NCI-H526 (cell line): ENCODE data around the gene MCCC1.
A peak's percentile ranks its signal among the peaks of the same experiment; 100 is the strongest.
"Not testable (repeated sequence)": the region's sequence is repeated elsewhere in the genome, so short reads cannot be mapped to it uniquely, and the experiment has no call there.

Experiments used
- DNase-seq, 2 experiments: peaks; one replicate each; lab custom pipeline; 2025; lab: John Stamatoyannopoulos, UW

Gene MCCC1

DNA sequence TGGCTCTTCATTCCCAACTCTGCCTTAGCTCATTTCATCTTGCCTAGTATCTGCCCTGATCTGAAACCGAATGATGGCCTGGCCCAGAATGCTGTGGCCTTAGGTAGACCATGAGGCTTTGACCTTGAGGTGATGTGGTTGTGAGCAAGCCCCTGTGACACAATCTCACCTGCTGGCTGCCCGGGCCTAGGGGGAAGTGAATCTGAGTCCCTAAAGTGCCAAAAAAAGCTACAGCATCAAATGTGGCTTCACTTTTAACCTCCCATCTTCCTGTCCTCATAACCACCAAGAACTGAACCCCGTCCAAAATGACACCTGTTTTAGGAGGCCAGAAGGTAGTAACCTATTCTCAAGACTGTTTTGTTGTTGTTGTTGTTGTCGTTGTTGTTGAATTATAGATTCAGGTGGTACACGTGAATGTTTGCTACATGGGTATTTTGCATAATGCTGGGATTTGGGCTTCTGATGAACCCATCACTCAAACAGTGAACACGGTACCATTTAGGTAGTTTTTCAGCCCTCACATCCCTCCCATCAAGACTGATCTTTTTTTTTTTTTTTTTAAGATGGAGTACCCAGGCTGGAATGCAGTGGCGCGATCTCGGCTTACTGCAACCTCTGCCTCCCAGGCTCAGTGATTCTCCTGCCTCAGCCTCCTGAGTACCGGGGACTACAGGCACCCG lies 54.6 kb downstream of the MCCC1 start:
- DNase-seq, result no peak

DNA sequence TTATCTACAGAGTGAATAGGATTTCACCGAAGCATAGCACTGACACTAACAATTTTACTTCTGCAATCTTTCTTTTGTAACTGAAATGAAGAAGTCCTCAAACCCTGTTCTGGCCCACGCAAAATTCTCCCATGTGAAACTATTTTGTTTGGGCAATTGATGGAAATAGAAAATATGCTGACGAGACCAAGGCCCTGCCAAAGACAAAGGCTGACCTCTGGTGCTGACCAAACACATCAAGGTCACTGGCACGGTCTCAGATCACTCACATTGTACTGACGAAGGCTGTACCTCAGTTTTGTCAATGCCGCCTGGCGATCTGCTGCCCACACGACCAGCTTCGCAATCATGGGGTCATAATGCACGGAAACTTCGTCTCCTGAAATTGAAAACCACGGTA lies 60.5 kb downstream of the MCCC1 start:
- DNase-seq, result no peak

DNA sequence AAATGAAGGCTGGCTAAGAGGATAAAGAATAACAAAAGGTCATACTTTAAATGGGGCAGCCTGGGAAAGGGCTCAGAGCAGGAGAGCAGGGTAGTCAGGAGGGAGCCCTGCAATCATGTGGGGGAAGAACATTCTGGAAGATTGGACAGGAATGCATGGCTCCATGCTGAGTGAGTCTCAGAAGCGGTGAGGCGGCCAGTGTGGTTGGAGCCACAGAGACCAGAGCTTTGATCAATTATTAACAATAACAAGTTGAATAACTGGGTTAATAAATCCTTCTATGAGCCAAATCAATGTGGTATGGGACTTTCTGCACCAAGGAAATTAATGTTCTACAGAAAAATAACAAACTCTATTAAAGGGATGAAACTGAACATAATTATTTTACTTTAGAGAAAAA lies 61.1 kb downstream of the MCCC1 start:
- DNase-seq, result no peak

DNA sequence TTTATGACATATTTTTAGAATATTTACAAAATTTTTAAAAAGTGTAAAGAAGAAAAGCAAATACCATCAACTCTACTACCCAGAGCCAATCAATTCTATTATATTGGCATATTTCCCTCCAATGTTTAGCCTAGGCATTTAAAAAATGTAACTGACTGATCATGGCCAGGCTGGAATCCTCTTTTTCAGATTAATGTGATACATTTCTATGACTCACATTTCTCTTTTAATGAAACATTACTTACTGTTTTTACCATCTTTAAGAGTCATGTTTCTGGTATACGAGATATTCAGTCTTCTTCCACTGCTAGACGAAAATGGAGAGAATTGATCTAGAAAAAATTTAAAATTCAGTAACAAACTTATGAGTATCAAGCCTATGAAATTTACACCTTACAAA lies 65.5 kb downstream of the MCCC1 start:
- DNase-seq, result no peak

DNA sequence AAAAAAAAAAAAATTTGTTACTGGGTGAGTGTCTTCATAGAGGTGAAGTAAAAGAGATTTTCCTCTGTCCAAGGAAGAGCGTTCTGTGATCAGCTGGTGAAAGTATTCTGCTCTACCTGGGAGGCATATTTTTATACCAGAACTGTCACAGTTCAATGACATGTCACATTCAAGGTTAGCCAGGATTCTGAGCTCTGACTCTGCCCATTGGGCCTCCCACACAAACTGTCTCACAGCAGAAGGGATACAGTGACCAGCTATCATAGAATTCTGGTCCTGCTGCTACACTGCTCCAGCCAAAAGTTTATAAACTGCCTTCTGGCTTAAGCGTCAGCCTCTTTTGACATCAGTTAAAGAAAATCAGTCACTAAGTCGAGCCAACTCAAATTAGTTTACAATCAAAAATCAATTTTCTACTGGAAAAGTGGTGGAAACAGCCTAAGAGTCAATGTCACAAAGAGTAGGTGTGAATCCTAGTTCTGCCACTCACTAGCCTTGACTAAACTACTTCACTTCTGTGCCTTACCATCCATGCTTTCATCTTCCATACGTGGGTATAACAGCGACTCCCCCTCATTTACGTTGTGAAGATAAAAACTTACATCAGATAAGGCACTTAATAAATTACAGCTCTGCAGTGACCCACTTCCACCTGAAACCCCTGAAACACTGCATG lies 66.3 kb downstream of the MCCC1 start:
- no peak for DNase-seq

DNA sequence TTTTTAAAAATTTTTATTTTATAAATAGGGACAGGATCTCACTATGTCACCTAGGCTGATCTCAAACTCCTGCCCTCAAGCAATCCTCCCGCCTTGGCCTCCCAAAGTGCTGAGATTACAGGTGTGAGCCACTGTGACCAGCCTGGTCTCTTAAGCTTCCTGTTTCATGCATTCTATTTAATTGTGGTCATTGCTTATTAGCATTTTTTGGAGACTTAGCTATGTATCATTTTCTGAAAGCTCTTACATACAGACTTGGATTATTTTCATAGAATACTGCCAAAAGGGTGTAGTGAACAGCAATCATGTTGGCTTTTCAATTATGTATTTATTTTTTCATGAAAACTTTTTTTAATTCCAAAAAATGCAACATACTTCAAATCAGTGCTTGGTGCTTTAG lies 67.5 kb downstream of the MCCC1 start:
- no peak for DNase-seq

DNA sequence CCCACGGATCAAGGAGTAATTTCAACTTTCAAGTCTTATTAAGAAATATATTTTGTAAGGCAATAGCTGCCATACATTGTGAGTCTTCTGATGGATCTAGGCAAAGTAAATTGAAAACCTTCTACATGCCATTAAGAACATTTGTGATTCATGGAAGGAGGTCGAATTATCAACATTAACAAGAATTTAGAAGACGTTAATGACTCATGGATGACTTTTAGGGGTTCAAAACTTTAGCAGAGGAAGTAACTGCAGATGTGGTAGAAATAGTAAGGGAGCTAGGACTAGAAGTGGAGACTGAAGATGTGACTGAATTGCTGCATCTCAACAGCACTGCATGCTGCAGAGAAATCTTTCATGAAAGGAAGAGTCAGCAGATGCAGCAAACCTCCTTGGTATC lies 70.9 kb downstream of the MCCC1 start:
- no peak for DNase-seq

DNA sequence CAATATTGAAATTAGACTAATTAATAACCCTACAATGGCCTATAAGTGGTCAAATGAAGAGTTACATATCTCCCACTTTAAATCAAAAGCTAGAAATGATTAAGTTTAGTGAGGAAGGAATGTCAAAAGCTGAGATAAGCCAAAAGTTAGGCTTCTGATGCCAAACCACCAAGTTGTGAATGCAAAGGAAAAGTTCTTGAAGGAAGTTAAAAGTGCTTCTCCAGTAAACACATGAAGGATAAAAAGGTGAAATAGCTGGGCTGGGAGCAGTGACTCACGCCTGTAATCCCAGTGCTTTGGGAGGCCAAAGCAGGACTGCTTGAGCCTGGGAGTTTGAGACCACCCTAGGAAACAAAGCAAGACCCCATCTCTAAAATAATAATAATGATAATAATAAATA lies 72.0 kb downstream of the MCCC1 start:
- DNase-seq, result no peak

DNA sequence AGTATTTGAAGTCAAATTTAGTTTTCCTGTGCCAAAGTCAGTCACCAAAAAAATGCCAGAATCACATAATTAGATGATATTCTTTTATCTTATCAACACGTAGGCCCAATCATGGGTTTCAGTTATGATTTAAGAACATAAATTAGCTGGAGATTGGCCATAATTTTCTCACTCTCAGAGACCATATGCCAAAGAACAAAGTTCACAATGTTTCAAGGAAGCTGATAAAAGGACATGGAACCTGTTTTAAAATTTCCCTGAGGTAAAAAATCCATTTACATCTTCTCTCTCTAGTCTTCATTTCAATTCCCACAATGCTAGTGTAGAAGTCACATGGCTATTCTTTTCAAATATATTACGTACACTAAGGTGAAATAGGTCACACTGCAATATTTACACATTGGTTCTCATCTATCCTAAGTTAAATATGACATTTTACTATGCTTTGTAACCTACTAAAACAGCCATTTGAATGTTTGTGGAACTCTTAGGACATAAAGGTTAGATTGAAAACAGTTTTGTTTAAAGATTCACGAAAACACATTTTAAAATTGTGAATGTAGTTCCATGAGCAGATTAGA lies 76.3 kb downstream of the MCCC1 start:
- DNase-seq, result no peak

DNA sequence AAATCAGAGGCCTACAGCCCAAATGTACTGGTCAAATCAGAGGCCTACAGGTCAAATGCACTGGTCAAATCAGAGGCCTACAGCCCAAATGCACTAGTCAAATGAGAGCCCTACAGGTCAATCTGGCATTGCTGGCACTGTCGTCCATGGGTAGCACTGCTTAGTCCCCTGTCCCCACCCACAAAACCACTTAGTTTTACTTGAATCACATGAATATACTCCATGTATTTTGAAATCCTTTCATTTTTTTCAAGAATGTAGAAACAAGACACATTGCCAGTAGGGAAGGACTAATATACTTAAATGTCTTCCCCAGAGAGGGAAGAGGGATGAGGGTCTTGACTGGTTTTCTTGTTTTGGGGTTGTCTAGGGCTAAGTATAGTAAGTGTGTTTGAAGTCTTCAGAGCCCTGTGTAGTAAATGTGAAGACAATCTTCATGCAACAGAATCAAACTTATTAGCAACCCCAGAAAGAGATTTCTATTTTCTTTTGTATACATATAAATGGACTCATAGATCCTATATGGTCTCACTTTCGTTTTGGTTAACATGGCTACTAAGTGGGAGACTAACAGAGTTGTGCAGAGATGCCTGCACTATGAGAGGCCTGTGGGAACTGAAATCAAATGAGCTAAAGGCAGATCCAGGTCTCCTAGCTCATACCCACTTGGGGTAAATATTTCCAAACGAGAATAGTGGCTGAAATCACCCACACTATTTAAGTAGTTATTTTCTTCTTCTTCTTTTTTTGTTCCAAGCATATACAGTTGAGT lies 80.7 kb downstream of the MCCC1 start:
- DNase-seq, result no peak

DNA sequence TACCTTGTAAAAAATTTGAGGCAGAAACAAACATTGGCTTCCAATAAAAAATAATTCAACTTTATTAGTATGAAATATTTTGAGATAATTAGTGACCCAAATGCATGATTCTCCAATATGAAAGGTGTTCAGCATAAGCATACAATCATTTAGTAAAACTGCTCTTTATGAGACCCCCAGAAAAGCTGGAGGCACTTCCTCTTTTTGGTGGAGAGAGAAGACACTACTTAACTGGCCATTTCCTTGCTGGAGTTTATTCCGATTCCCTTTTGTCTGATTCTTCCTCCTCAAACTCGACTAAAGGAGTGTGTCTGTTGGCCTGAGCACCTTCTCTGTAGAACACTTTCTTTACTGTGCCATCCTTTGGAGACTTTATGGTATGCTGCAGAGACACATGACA lies 84.1 kb downstream of the MCCC1 start:
- no peak for DNase-seq

DNA sequence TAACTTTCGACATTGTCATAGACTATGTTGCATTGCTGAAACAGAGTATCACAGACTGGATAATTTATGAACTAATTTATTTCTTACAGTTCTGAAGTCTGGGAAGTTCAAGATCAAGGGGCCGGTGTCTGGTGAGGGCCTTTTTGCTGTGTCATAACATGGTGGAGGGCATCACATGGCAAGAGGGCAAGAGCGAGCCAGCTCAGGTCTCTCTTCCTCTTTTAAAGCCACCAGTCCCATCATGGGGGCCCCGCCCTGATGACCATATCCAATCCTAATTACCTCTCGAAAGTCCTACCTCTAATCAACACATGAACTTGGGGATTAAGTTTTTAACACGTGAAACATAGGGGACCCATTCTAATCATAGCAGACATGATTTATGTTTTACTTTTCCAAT lies 85.4 kb downstream of the MCCC1 start:
- DNase-seq, result no peak

DNA sequence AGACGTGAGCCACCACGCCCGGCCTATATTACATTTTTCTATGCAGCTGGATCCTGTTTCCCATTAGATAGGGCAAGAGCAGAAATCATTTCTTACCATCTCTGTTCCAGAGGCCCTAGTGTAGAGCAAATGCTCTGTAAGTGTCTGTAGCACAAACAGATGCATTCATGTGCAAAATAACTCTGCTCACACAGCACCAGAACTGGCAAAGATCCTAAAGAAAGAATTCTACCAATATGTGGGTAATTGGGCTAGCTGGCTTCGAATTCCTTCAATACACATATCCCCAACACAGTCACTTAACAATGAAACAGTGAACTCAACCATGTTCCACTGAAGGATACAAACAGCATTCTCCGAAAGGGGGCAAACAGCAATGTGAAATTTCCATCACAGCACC lies 86.2 kb downstream of the MCCC1 start:
- DNase-seq, result no peak

DNA sequence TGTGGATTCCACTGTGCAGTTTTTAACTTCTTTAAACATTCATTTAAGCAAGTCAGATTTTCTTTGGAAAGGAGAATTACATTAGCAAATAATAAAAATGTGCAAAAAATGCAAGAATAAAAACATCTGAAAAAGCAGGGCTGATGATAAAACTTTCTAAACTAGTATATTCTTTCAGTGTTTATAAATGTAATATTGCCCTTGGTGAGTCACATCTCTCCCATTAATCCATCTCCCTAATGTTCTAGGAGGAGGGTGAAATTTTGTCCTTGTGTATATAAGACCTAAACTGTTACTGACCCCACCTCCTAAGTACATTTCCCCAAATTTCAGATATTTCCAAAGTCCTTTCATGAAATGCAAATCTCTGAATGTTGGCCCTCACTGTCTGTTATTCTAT lies 90.5 kb downstream of the MCCC1 start:
- no peak for DNase-seq

DNA sequence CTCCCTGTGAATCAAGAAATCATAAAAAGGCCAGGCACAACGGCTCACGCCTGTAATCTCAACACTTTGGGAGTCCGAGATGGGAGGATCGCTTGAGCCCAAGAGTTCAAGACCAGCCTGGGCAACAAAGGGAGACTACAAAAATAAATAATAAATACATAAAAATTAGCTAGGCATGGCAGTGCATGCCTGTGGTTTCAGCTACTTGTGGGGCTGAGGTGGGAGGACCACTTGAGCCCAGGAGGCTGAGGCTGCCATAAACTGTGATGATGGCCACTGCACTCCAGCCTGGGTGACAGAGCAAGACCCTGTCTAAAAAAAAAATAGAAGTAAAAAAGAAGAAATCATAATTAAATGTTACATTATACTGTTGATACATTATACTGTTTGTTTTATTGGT lies 91.0 kb downstream of the MCCC1 start:
- DNase-seq, result no peak

DNA sequence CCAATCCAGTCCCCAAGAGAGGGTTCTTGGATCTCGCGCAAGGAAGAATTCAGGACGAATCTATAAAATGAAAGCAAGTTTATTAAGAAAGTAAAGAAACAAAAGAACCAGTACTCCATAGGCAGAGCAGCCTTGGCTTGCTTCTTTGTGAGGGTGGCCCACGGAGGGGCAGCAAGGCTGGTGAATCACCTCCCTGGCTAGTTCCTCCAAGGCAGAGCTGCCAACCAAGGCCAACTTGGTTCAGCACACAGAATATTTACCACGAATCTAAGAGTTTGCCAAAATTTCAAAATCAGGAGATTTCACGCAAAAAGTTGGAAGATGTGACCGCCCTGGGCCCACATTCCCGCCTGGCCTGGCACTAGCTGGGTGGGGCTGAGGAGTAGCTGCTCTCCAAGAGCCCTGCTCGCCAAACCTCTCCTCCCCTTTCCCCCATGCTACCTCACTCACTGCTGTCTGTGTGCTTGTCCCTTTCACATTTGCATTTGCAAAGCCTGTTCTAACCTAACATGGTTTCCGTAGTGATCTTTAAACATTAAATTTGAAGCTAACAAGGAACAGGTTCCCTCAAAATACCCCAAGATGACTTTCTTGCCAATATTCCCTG lies 92.8 kb downstream of the MCCC1 start:
- peak in 1 of 2 experiments; percentile 32 for DNase-seq

DNA sequence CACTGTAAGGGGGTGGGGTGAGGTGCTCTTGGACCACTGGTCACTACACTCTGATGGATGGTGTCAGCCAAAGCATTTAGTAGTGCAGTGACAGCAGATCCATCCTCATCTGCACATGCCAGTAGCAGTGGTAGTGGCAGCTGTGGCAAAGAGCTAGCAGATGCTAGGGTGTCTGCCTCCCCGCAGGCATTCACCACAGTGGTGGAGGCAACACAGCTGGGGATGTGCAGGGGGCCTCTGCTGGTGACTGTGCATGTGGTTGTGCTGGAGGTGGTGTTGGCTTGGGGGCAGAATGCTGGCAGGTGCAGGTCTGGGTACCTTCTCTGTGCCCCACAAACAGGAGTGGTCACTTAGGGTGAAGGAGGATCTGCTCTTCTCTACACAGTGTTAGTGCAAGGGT lies 99.5 kb downstream of the MCCC1 start:
- DNase-seq, result no peak

DNA sequence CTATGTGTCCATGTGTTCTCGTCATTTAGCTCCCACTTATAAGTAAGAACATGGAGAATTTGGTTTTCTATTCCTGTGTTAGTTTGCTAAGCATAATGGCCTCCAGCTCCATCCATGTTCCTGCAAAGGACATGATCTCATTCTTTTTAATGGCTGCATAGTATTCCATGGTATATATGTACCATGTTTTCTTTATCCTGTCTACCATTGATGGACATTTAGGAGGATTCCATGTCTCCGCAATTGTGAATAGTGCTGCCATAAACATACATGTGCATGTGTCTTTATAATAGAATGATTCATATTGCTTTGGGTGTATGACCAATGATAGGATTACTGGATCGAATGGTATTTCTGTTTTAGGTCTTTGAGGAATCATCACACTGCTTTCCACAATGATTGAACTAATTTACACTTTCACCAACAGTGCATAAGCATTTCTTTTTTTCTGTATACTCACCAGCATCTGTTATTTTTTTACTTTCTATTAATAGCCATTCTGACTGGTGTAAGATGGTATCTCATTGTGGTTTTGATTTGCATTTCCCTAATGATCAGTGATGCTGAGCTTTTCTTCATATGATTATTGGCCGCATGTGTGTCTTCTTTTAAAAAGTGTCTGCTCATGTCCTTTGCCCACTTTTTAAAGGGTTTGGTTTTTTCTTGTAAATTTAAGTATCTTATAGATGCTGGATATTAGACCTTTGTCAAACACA lies 105.7 kb downstream of the MCCC1 start:
- not testable (repeated sequence) for DNase-seq

DNA sequence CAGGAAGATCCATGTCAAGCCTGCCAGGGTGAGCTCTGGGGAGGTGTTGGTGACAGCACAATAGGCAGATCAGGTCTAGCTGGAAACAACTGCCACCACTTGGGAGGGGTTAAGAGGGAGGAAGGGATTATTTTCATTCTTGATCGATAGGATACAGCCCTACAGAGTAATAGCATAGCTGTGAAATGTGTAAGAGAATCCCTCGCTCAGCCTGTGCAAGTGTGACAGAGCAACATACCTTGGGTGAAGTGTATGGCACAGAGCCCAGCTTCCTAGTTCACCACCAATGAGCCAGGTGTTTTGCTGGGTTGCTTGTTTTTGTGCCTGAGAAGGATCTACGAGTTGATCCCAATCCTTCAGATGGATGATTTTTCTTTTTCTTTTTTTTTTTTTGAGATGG lies 109.7 kb downstream of the MCCC1 start:
- DNase-seq, result no peak

DNA sequence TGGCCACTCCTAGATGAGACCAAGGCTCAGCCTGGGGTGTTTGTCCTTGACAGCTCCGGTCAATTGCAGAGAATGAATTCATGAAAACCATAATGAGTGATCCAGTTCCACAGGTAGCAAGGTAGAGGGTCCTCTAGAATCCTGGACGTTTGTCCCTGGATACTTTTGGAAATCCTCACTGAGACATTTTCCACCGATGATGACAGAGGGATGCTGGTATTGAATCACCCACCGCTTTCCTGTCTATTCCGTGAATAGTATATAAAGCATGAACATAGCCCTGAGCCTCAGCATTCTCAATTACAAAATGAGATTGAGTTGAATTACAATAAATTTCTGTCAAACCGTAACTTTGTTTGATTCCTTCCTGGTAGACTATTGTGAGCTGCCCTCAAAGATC lies 113.3 kb downstream of the MCCC1 start:
- DNase-seq, result no peak

DNA sequence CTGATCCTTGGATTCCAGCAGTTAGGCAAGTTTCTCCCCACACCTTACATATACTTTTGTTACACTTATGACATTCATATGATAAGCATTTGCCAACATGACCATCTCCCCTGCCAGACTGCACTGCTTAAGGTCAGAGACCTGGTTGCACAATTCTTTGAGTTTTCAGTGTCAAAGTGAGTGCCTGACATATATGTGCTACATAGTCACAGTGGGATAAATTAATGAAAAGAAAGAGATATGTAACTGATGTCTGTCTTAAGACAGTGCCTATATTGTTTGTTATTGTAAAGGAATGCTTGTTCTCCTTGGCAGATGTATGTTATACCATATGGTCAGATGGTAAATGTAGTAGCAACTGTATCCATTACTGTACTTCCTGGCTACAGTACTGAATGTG lies 115.4 kb downstream of the MCCC1 start:
- no peak for DNase-seq

DNA sequence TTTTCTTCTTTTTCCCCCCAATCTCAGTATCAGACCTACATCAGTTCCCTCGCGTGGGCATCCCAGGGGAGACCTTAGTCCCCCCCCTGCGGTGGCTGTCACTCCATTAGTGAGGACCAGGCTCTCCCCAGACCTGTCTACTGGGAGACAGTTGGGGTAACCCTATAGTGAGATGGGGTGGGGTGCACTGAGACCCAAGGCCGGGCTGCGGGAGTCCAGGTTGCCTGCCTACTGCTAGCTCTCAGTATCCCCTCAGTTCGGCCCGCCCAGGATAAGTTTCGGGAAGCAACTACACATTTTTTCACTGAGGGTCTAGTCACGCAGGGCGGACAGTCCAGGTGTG lies 118.3 kb downstream of the MCCC1 start:
- no peak for DNase-seq
